ENCODE data around the gene MPRIP.

- no peak for TF ChIP-seq NFIC (IDR thresholded peaks at IDR 0.05)
- 0 out of 2 replicates have a peak, but pooled peaks have one; percentile 17 for TF ChIP-seq MAX (IDR thresholded peaks at IDR 0.05)
- TF ChIP-seq EP300 (IDR thresholded peaks at IDR 0.05; ENCODE audit: borderline replicate concordance): no peak
- no peak for TF ChIP-seq REST (IDR thresholded peaks at IDR 0.05; ENCODE audit: low read depth)
- no peak for TF ChIP-seq FOXM1 (IDR thresholded peaks at IDR 0.05; ENCODE audit: borderline replicate concordance, low read depth)
- TF ChIP-seq EGR1 (IDR thresholded peaks at IDR 0.05): no peak
- TF ChIP-seq YY1 (IDR thresholded peaks at IDR 0.05; ENCODE audit: low read depth): no peak
- no peak for TF ChIP-seq CEBPB (IDR thresholded peaks at IDR 0.05)
- no peak for TF ChIP-seq TCF12 (IDR thresholded peaks at IDR 0.05; ENCODE audit: low read depth)
- no peak for TF ChIP-seq TAF1 (IDR thresholded peaks at IDR 0.05; ENCODE audit: low read depth)
- TF ChIP-seq ZBTB7A (IDR thresholded peaks at IDR 0.05; ENCODE audit: low read depth): no peak
- TF ChIP-seq RAD21 (IDR thresholded peaks at IDR 0.05; ENCODE audit: low read depth): no peak
- TF ChIP-seq, protein P1, sequence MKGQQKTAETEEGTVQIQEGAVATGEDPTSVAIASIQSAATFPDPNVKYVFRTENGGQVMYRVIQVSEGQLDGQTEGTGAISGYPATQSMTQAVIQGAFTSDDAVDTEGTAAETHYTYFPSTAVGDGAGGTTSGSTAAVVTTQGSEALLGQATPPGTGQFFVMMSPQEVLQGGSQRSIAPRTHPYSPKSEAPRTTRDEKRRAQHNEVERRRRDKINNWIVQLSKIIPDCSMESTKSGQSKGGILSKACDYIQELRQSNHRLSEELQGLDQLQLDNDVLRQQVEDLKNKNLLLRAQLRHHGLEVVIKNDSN (IDR thresholded peaks at IDR 0.05): no peak
- TF ChIP-seq TEAD4 (IDR thresholded peaks at IDR 0.05): no peak
Observed at GRCh38 chr17:17151541-17151940, 109.3 kb downstream of the MPRIP start.

Data from Ishikawa (cell line).